IMR-90 (cell line): Measurements from ENCODE around the gene TSR3. TPM values are rescaled to one million over a fixed set of nuclear protein-coding genes. Genes with fewer than 3 reads are reported as not detected.

Source experiments
- ATAC-seq: fragments of 200-7000 bp; cut with Tn5 transposase; 2 replicates; pipeline ENCODE4 v1.9.1; 2020; ENCODE audit warnings: low read depth, mild to moderate bottlenecking, moderate library complexity
- BruUV-seq: library from RNA; stranded (reverse); fragments of 400-500 nt; replicated peaks from 2 replicates; lab custom pipeline; 2021; lab: Mats Ljungman, UMichigan
- CTCF ChIA-PET: fragments of 300-600 bp; formaldehyde crosslinking; extraction: SDS; loops from one replicate; lab custom pipeline; 2021; ENCODE audit warnings: antibody characterized with exemption; lab: Yijun Ruan, JAX
- POLR2A ChIA-PET: fragments of 300-600 bp; sonication (Branson Sonifier 250); formaldehyde crosslinking; loops from one replicate; lab custom pipeline; 2022; ENCODE audit warnings: antibody characterized with exemption; ENCODE audit not compliant: unreplicated experiment; lab: Charles Lee
- DNase-seq: peaks from one replicate; pipeline ENCODE4 v3.0.0; 2013
- H2AFZ ChIP-seq: replicated peaks from 2 replicates; pipeline ENCODE3; 2013; ENCODE audit warnings: low read length, mild to moderate bottlenecking; ENCODE audit not compliant: poor library complexity
- H2AK5ac ChIP-seq: 2 replicates; pipeline ENCODE4 v1.6.1; 2013; ENCODE audit warnings: low read depth, low read length, inconsistent platforms
- H2AK9ac ChIP-seq: replicated peaks from 2 replicates; pipeline ENCODE3; 2013; ENCODE audit warnings: mild to moderate bottlenecking, low read depth, low read length, moderate library complexity; ENCODE audit not compliant: poor library complexity
- H2BK120ac ChIP-seq: 2 replicates; pipeline ENCODE4 v1.6.1; 2013; ENCODE audit warnings: low read depth, low read length, inconsistent platforms
- H2BK15ac ChIP-seq: 3 replicates; pipeline ENCODE4 v1.6.1; 2013; ENCODE audit warnings: low read depth, low read length, inconsistent platforms
- H2BK20ac ChIP-seq: 2 replicates; pipeline ENCODE4 v1.6.1; 2013; ENCODE audit warnings: low read depth, mild to moderate bottlenecking, inconsistent platforms, low read length, moderate library complexity
- H2BK5ac ChIP-seq: 2 replicates; pipeline ENCODE4 v1.6.1; 2013; ENCODE audit warnings: mild to moderate bottlenecking, low read depth, low read length, inconsistent platforms; ENCODE audit not compliant: poor library complexity, severe bottlenecking
- H3K14ac ChIP-seq: replicated peaks from 2 replicates; pipeline ENCODE4 v1.6.1; 2013; ENCODE audit warnings: low read depth, low read length, inconsistent platforms
- H3K18ac ChIP-seq: 2 replicates; pipeline ENCODE4 v1.6.1; 2013; ENCODE audit warnings: low read depth, low read length, control low read depth
- H3K23ac ChIP-seq: 2 replicates; pipeline ENCODE4 v1.6.1; 2013; ENCODE audit warnings: low read depth, low read length, inconsistent platforms
- H3K27ac ChIP-seq: 2 replicates; pipeline ENCODE4 v1.5.1; 2013; ENCODE audit warnings: mild to moderate bottlenecking, control low read depth, low read length; ENCODE audit not compliant: insufficient read depth
- H3K27me3 ChIP-seq: 2 replicates; pipeline ENCODE4 v1.6.1; 2013; ENCODE audit warnings: low read length; ENCODE audit not compliant: control insufficient read depth, insufficient read depth
- H3K36me3 ChIP-seq: 2 replicates; pipeline ENCODE4 v1.6.1; 2013; ENCODE audit warnings: low read length, mixed read lengths; ENCODE audit not compliant: control insufficient read depth, insufficient read depth
- H3K4ac ChIP-seq: 2 replicates; pipeline ENCODE4 v1.6.1; 2013; ENCODE audit warnings: low read depth, low read length, inconsistent platforms
- H3K4me1 ChIP-seq: 2 replicates; pipeline ENCODE4 v1.6.1; 2013; ENCODE audit warnings: low read length, mixed read lengths; ENCODE audit not compliant: control insufficient read depth, insufficient read depth
- H3K4me2 ChIP-seq: 2 replicates; pipeline ENCODE4 v1.6.1; 2013; ENCODE audit warnings: low read depth, mild to moderate bottlenecking, control low read depth, low read length, moderate library complexity
- H3K4me3 ChIP-seq: 2 replicates; pipeline ENCODE4 v1.5.1; 2013; ENCODE audit warnings: low read depth, mild to moderate bottlenecking, control low read depth, low read length, moderate library complexity; ENCODE audit not compliant: insufficient read depth
- H3K56ac ChIP-seq: 2 replicates; pipeline ENCODE4 v1.6.1; 2013; ENCODE audit warnings: low read length, inconsistent platforms; ENCODE audit not compliant: insufficient read depth; ENCODE audit errors: extremely low read depth
- H3K79me1 ChIP-seq, 2 experiments: 2 replicates each; pipeline ENCODE4 v1.6.1; 2013; ENCODE audit warnings: low read length in 2 of 2, inconsistent platforms in 1 of 2, low read depth in 1 of 2
- H3K9ac ChIP-seq: 2 replicates; pipeline ENCODE4 v1.6.1; 2013; ENCODE audit warnings: low read depth, low read length, control low read depth
- H3K9me1 ChIP-seq: 2 replicates; pipeline ENCODE4 v1.6.1; 2013; ENCODE audit warnings: low read length, inconsistent platforms; ENCODE audit not compliant: insufficient read depth
- H3K9me3 ChIP-seq: 2 replicates; pipeline ENCODE4 v1.6.1; 2013; ENCODE audit warnings: low read length; ENCODE audit not compliant: control insufficient read depth, insufficient read depth
- H4K20me1 ChIP-seq: 2 replicates; pipeline ENCODE4 v1.6.1; 2013; ENCODE audit warnings: low read length, inconsistent platforms; ENCODE audit not compliant: insufficient read depth
- H4K5ac ChIP-seq: 2 replicates; pipeline ENCODE4 v1.6.1; 2013; ENCODE audit warnings: mild to moderate bottlenecking, low read depth, low read length, control low read depth
- H4K8ac ChIP-seq, 2 experiments: 2 replicates each; pipeline ENCODE4 v1.6.1; 2013; ENCODE audit warnings: low read depth in 2 of 2, low read length in 2 of 2, control low read depth in 1 of 2, inconsistent platforms in 1 of 2
- H4K91ac ChIP-seq: 2 replicates; pipeline ENCODE4 v1.6.1; 2013; ENCODE audit warnings: low read depth, low read length, inconsistent platforms; ENCODE audit not compliant: insufficient read depth
- BHLHE40 ChIP-seq: fragments of 150-350 bp; IDR thresholded peaks from 2 replicates; pipeline ENCODE4 v1.6.1; 2016; ENCODE audit warnings: mild to moderate bottlenecking, low read depth, low read length
- CEBPB ChIP-seq: IDR thresholded peaks from 2 replicates; pipeline ENCODE4 v1.6.1; 2012; ENCODE audit warnings: low read depth, low read length, improper control_type of control experiment
- CHD1 ChIP-seq: IDR thresholded peaks from 2 replicates; pipeline ENCODE4 v1.6.1; 2012; ENCODE audit warnings: low read depth, low read length, improper control_type of control experiment
- ELK1 ChIP-seq: fragments of 150-350 bp; IDR thresholded peaks from 2 replicates; pipeline ENCODE4 v1.6.1; 2016; ENCODE audit warnings: low read depth, mild to moderate bottlenecking, low read length, moderate library complexity, borderline replicate concordance
- FOS ChIP-seq: fragments of 150-350 bp; IDR thresholded peaks from 2 replicates; pipeline ENCODE4 v1.6.1; 2016; ENCODE audit warnings: low read depth, low read length
- MAFK ChIP-seq: IDR thresholded peaks from 2 replicates; pipeline ENCODE4 v1.6.1; 2012; ENCODE audit warnings: low read depth, low read length, improper control_type of control experiment
- MAZ ChIP-seq: IDR thresholded peaks from 2 replicates; pipeline ENCODE4 v1.6.1; 2012; ENCODE audit warnings: low read depth, mild to moderate bottlenecking, low read length, improper control_type of control experiment, moderate library complexity, borderline replicate concordance
- MXI1 ChIP-seq: IDR thresholded peaks from 2 replicates; pipeline ENCODE4 v1.6.1; 2012; ENCODE audit warnings: low read depth, mild to moderate bottlenecking, low read length, moderate library complexity, borderline replicate concordance
- NFE2L2 ChIP-seq: fragments of 150-350 bp; IDR thresholded peaks from 2 replicates; pipeline ENCODE4 v1.6.1; 2016; ENCODE audit warnings: low read depth, mild to moderate bottlenecking, low read length
- POLR2A ChIP-seq: IDR thresholded peaks from 2 replicates; pipeline ENCODE4 v1.6.1; 2012; ENCODE audit warnings: mild to moderate bottlenecking, low read depth, low read length
- RAD21 ChIP-seq: IDR thresholded peaks from 2 replicates; pipeline ENCODE4 v1.6.1; 2012; ENCODE audit warnings: low read length, improper control_type of control experiment
- RCOR1 ChIP-seq: IDR thresholded peaks from 2 replicates; pipeline ENCODE4 v1.6.1; 2012; ENCODE audit warnings: mild to moderate bottlenecking, low read length, improper control_type of control experiment; ENCODE audit not compliant: insufficient replicate concordance
- RFX5 ChIP-seq: IDR thresholded peaks from 2 replicates; pipeline ENCODE4 v1.8.0; 2012; ENCODE audit warnings: low read depth, mild to moderate bottlenecking, low read length, moderate library complexity
- SMC3 ChIP-seq: fragments of 150-350 bp; IDR thresholded peaks from 2 replicates; pipeline ENCODE4 v1.6.1; 2016; ENCODE audit warnings: low read depth, mild to moderate bottlenecking, antibody characterized with exemption, low read length, moderate library complexity
- whole genome bisulfite sequencing, 2 experiments: methylation state at CpG; one replicate each; pipeline versions ENCODE4 v1.1.5 to v1.1.7; 2013; ENCODE audit warnings: missing lambda C conversion rate in 2 of 2; ENCODE audit not compliant: insufficient read length in 1 of 2; ENCODE audit errors: extremely low coverage in 2 of 2; 5-methylcytosine and 5-hydroxymethylcytosine counted together
- dilution Hi-C: fragments of 300-500 bp; cut with HindIII; formaldehyde crosslinking; loops from one replicate; pipeline ENCODE4 v1.14.3; 2018; ENCODE audit warnings: low sequenced_read_pairs; ENCODE audit not compliant: unreplicated experiment
- in situ Hi-C: fragments of 300-500 bp; cut with MboI; formaldehyde crosslinking; loops from 3 replicates; pipeline ENCODE4 v1.14.3; 2019; ENCODE audit warnings: low sequenced_read_pairs, inconsistent platforms, mixed read lengths
- intact Hi-C: fragments of 100-400 bp; cut with micrococcal nuclease; formaldehyde crosslinking; loops from 2 replicates; pipeline ENCODE4 v1.10.0; 2022
- polyA plus RNA-seq, 3 experiments: library from polyadenylated mRNA; depleted of rRNA; stranded (reverse); fragments of >200 nt; gene quantifications; 2 replicates each; pipeline ENCODE4 v1.2.3, GENCODE V29; 2012; ENCODE audit warnings: low replicate concordance in 1 of 3
- total RNA-seq: library from RNA; depleted of rRNA; stranded (reverse); fragments of >200 nt; gene quantifications from 2 replicates; pipeline ENCODE4 v1.2.3, GENCODE V29; 2012
- TF ChIP-seq, protein P1 (sequence below): conservative IDR thresholded peaks from 2 replicates; pipeline ENCODE4 v1.5.1; 2012; ENCODE audit warnings: mild to moderate bottlenecking, low read depth, low read length, improper control_type of control experiment
- TF ChIP-seq, protein P2 (sequence below): fragments of 150-350 bp; IDR thresholded peaks from 2 replicates; pipeline ENCODE4 v1.6.1; 2017; ENCODE audit warnings: mild to moderate bottlenecking, antibody characterized with exemption, low read length, low read depth

TSR3 gene
- total and polyA plus RNA-seq, 2 of the 4 experiments (the other 2 are of a cell fraction): 38.0 to 52.9 TPM

- POLR2A ChIA-PET: no interaction called here
- no peak overlapping the region for H3K4me2 ChIP-seq
Observed at GRCh38 chr16:1305823-1306222, 45.9 kb downstream of the TSR3 start.

More at GRCh38 chr16:1305823-1306222, 45.9 kb downstream of the TSR3 start:
- no peak overlapping the region for H2BK5ac ChIP-seq
- no peak overlapping the region for H2AFZ ChIP-seq
- no peak overlapping the region for H4K5ac ChIP-seq
- H3K79me1 ChIP-seq: peaks cover 3 to 15% of the 10 kb centered on the region in 2 experiments; a peak in 3 of 4 replicates
- H3K9me3 ChIP-seq: no peaks in the 10 kb centered on the region
- DNase-seq (no peak), ATAC-seq (no peak)
- H3K4ac ChIP-seq: no peak overlapping the region
- no peak overlapping the region for H2BK15ac ChIP-seq
- H4K20me1 ChIP-seq: peaks cover 10% of the 10 kb centered on the region
- no peak overlapping the region for H4K91ac ChIP-seq
- intact Hi-C loops (no loop called here), dilution Hi-C loops (no loop called here), in situ Hi-C loops (no loop called here)
- no peak overlapping the region for H2BK120ac ChIP-seq
- no peak overlapping the region for H2AK5ac ChIP-seq
- no peak overlapping the region for H2BK20ac ChIP-seq
- H3K9ac ChIP-seq: no peak overlapping the region
- no peak overlapping the region for H4K8ac ChIP-seq
- H2AK9ac ChIP-seq: no peak overlapping the region
- no peaks in the 10 kb centered on the region for H3K36me3 ChIP-seq
- H3K18ac ChIP-seq: no peak overlapping the region
- no peaks in the 10 kb centered on the region; the same call in 1 of the 2 replicates for H3K4me1 ChIP-seq
- H3K14ac ChIP-seq: no peak overlapping the region
- no peak overlapping the region for H3K27ac ChIP-seq
- no peak for TF ChIP-seq RAD21
- no peak for TF ChIP-seq MAZ
- TF ChIP-seq MXI1: no peak
- no peak for TF ChIP-seq CEBPB
- TF ChIP-seq SMC3: no peak
- no peak for TF ChIP-seq CHD1
- TF ChIP-seq, protein P1, sequence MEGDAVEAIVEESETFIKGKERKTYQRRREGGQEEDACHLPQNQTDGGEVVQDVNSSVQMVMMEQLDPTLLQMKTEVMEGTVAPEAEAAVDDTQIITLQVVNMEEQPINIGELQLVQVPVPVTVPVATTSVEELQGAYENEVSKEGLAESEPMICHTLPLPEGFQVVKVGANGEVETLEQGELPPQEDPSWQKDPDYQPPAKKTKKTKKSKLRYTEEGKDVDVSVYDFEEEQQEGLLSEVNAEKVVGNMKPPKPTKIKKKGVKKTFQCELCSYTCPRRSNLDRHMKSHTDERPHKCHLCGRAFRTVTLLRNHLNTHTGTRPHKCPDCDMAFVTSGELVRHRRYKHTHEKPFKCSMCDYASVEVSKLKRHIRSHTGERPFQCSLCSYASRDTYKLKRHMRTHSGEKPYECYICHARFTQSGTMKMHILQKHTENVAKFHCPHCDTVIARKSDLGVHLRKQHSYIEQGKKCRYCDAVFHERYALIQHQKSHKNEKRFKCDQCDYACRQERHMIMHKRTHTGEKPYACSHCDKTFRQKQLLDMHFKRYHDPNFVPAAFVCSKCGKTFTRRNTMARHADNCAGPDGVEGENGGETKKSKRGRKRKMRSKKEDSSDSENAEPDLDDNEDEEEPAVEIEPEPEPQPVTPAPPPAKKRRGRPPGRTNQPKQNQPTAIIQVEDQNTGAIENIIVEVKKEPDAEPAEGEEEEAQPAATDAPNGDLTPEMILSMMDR: no peak
- no peak for TF ChIP-seq FOS
- no peak for TF ChIP-seq BHLHE40
- no peak for TF ChIP-seq MAFK
- no peak for TF ChIP-seq RCOR1
- TF ChIP-seq RFX5: no peak
- TF ChIP-seq, protein P2, sequence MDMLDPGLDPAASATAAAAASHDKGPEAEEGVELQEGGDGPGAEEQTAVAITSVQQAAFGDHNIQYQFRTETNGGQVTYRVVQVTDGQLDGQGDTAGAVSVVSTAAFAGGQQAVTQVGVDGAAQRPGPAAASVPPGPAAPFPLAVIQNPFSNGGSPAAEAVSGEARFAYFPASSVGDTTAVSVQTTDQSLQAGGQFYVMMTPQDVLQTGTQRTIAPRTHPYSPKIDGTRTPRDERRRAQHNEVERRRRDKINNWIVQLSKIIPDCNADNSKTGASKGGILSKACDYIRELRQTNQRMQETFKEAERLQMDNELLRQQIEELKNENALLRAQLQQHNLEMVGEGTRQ: no peak
- no peak for TF ChIP-seq NFE2L2
- TF ChIP-seq ELK1: no peak
- TF ChIP-seq POLR2A: no peak
- H3K9me1 ChIP-seq: peaks cover 7% of the 10 kb centered on the region
- no TSS peak for BruUV-seq
- no peak overlapping the region for H3K56ac ChIP-seq
- no peak overlapping the region for H3K4me3 ChIP-seq
- no peak overlapping the region for H3K23ac ChIP-seq
- WGBS, 2 experiments: 76% methylated on average over 10 of the region's 12 CpGs; no CpG with 5 or more reads in 1 of the 2 experiments
- CTCF ChIA-PET: no interaction called here
- no peaks in the 10 kb centered on the region for H3K27me3 ChIP-seq
